ENCODE results near the gene MYBPC1.
"Not testable (repeated sequence)": the region's sequence is repeated elsewhere in the genome, so short reads cannot be mapped to it uniquely, and the experiment has no call there.

Gene MYBPC1

DNA sequence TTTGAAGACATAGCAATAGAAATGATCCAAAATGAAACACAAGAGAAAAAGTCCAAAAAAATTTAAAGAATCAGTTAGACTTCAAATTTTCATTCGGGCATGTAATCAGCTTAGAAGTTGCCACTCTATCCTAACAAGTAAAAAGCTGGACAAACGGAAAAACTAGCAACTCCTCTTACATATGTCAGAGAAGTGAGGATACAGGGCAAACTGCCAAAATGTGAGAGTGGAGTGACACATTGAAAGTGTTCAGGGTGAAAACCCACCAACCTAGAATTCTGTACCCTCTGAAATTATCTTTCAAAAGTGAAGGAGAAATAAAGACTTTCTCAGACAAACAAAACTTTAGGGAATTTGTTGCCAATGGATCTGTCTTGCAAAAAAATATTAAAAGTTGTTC lies 60.6 kb downstream of the MYBPC1 start:
- DNase-seq, result no peak

- DNase-seq, result not testable (repeated sequence)
These were observed 65.9 kb downstream of the MYBPC1 start for GRCh38 chr12:101660662-101661061.

GRCh38 chr12:101663298-101663697 lies 68.5 kb downstream of the MYBPC1 start:
- no peak for DNase-seq

DNA sequence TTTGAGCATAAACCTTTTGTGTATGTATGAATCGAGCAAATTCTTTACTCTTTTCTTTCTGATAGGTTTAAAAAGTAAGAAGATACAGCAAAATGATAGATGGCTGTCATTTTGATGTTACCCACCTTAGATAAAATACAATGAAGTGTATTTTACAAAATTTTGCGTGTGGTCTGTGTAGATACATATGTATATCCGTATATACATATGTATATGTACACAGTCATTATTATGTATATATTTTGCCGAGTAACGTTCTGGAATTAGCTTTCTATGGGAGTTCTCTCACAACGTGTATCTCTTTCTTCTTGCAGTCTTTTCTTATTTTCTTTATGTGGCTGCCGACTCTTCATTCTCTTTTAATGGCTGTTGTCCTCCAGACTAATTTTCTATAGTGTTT lies 70.2 kb downstream of the MYBPC1 start:
- DNase-seq, result no peak

DNA sequence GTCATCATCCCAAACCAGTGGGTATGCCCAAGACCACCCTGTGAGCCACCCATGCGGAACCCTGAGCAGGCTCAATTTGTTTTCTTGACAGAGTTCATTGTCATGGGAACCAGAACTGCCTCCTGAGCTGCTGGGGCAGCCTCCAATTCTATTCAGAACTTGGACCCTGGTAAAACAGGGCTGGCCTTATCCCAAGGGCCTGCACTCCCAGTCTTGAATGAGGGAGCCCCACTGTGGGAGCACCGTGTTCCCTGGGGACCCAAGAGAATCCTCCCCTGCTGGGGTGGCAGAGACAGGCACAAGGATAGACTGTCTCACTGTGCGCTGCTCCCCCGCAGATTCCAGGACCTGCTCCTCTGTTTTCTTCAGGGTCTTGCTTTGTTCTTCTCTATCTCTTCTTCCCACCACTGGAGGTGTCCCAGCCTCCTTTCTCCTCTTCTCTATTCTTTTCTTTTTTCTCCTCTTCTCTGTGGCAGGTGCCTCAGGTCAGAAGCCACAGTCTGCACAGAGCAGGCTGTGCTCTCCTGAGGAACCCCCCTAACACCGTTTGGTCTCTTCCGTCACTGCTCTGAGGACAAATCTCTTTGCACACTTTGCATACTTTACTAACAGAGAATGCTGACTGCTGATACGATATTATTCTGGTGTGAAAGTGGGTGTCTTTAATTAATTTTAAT lies 71.4 kb downstream of the MYBPC1 start:
- DNase-seq, result no peak

DNA sequence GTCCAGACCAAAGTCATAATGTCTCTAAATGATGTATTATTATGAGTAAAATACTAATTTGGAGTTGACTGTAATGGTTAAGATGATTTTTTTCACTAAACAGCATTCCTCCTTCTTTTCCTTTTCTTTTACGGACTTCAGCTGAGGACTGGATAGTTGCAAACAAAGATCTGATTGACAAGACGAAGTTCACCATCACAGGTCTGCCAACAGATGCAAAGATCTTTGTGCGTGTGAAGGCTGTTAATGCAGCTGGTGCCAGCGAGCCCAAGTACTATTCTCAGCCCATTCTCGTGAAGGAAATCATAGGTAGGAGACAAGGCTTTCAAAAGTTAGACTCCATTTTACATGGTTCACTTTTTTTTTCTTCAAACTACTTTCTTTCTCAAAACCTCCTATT lies 72.8 kb downstream of the MYBPC1 start:
- DNase-seq, result no peak

DNA sequence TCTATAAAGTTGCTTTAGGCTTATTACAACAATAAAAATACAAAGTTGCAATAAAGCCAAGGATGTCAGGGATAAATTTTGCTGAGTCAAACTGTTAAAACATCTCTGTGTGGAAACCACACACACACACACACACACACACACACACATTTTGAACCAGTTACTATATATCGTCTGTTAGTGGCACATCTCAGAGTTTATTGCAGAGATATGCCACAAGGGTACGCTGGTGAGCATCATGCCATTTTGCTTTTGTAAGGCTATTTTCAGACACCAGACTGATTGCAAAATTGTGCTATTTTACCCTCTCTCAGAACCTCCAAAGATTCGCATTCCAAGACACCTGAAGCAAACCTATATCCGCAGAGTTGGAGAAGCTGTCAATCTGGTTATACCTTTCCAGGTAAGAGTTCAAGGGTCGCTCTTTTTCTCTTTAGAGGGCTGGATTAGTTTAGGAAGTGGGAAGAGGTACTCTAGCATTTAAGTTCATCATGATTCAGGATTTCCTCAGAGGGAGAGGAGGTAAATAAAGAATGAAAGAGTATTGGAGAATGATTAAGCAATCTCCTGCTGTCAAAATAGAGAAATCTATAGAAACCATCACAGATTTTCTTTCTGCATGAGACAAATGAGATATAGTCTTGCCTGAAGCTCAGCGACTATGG lies 75.4 kb downstream of the MYBPC1 start:
- DNase-seq, result peak; percentile 2 to 38

GRCh38 chr12:101671157-101671791 lies 76.5 kb downstream of the MYBPC1 start:
- peak; percentile 4 to 67 for DNase-seq

DNA sequence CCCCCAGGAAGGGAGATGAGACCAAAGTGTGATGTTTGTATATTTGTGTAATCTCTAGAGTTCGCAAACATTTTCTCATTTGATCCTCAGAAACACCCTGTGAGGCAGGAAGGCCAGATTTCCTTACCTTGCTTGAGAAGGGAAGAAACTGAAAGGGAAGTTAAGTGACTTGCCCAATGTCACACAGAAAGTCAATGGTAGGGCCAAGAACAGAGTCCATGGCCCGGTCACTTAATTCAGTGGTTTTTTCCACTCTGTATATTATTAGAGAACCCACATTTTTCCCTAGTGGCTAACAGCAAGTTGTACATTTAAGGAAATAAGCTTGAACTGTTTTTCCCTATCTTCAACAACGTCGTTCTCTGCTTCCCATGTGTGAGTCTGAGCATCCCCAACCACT lies 77.1 kb downstream of the MYBPC1 start:
- no peak for DNase-seq

GRCh38 chr12:101675555-101675954 lies 80.8 kb downstream of the MYBPC1 start:
- DNase-seq, result no peak

DNA sequence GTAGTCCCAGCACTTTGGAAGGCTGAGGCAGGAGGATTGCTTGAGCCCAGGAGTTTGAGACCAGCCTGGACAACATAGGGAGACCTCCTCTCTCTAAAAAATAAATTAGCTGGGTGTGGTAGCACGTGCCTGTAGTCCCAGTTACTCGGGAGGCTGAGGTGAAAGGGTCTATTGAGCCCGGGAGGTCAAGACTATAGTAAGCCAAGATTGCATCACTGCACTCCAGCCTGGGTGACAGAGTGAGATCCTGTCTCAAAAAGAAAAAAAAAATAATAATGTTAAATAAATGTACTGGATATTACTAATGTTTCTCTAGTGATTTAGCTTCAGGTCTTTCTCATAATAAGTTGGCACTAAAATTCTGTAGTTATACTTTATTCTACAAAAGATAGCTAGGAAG lies 81.7 kb downstream of the MYBPC1 start:
- DNase-seq, result not testable (repeated sequence)

DNA sequence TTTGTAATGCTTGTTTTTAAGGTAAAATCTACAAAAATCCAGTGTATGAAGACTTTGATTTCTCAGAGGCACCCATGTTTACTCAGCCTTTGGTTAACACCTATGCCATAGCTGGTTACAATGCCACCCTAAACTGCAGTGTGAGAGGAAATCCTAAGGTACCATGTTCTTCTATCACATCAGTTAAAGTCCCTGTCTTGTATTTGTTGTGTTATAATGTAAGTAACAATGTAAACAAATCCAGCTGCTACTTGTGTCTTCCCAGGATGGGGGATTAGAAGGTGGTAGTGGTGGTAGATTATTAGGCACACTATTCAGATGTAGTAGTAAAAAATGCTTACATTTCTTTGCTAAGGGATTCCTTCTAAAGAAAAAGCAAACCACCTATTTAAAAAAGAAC lies 83.3 kb downstream of the MYBPC1 start:
- DNase-seq, result no peak

- no peak for DNase-seq
These were observed 85.5 kb downstream of the MYBPC1 start for GRCh38 chr12:101680240-101680639.

DNA sequence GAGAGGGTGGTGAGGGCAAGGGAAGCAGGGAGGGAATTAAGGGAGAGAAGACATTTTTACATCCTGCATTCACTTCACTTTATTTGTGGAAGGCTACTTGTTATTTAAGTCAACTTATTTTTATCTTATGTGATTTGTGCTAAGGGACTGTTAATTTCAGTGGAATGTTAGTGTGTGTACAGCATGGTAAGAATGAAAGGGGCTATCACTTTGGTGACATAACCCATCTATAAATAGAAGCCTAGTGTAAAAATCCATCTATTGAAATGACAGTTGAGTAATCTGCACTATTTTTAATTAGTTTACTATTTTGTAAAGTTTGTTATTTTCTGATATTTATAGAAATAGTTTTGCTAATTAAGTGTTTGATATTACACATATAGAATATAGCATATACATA lies 85.9 kb downstream of the MYBPC1 start:
- DNase-seq, result no peak

- not testable (repeated sequence) for DNase-seq
These were observed 86.9 kb downstream of the MYBPC1 start for GRCh38 chr12:101681627-101682026.

- DNase-seq, result no peak
These were observed 90.3 kb downstream of the MYBPC1 start for GRCh38 chr12:101685092-101685491.

DNA sequence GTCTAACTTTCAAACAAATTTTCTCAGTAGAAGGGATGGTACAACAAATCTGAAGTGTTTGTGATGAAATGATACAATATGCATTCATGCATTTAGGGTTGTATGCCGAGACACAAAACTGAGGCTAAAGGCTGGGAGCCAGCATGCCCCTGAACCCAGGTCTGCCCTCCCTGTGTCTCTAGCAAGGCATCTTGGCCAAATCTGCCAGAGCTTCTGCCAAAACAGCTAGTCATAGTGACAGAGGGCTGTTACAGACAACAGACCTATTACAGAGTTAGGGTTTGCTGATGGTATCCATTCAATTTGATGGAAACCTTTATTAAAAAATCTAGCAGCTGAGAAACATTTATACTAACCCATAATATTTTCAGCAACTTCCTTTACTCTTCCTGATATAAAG lies 91.4 kb downstream of the MYBPC1 start:
- no peak for DNase-seq

GRCh38 chr12:101690544-101691098 lies 95.8 kb downstream of the MYBPC1 start:
- DNase-seq, result no peak

GRCh38 chr12:101691503-101692096 lies 96.8 kb downstream of the MYBPC1 start:
- DNase-seq, result no peak

GRCh38 chr12:101694297-101694848 lies 99.6 kb downstream of the MYBPC1 start:
- DNase-seq, result no peak

GRCh38 chr12:101694986-101695385 lies 100.2 kb downstream of the MYBPC1 start:
- no peak for DNase-seq

- no peak for DNase-seq
These were observed 100.9 kb downstream of the MYBPC1 start for GRCh38 chr12:101695706-101696105.

Data from bone marrow (tissue), 2 donors.